ENCODE measurements around the gene ZNF83. TPM values are rescaled to one million over a fixed set of nuclear protein-coding genes. Genes with fewer than 3 reads are reported as not detected.

Gene ZNF83
- total RNA-seq, 1 donor from 2014 or later, result 37.8 TPM

DNA sequence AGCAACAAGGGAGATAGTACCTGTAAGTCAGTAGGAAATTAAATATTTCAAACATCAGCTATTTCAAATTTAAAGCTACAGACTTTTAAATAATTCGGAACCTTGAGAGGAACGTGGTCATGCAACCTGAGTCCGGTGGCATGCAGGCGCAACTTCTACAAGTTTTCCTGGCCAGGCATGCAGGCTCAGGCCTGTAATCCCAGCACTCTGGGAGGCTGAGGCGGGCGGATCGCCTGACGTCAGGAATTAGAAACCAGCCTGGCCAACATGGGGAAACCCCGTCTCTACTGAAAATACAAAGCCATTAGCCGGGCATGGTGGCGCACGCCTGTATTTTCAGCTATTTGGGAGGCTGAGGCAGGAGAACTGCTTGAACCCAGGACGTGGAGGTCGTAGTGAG is 70.2 kb downstream of the ZNF83 start:
- peaks cover 17% of the 10 kb centered on the region for H3K9me3 Mint-ChIP-seq (ENCODE audit: low read depth)
- no peak overlapping the region for H3K27ac Mint-ChIP-seq (ENCODE audit: unreplicated experiment)
- H3K4me1 Mint-ChIP-seq (ENCODE audit: low read depth), result peaks cover 25% of the 10 kb centered on the region
- TF ChIP-seq, protein P1, sequence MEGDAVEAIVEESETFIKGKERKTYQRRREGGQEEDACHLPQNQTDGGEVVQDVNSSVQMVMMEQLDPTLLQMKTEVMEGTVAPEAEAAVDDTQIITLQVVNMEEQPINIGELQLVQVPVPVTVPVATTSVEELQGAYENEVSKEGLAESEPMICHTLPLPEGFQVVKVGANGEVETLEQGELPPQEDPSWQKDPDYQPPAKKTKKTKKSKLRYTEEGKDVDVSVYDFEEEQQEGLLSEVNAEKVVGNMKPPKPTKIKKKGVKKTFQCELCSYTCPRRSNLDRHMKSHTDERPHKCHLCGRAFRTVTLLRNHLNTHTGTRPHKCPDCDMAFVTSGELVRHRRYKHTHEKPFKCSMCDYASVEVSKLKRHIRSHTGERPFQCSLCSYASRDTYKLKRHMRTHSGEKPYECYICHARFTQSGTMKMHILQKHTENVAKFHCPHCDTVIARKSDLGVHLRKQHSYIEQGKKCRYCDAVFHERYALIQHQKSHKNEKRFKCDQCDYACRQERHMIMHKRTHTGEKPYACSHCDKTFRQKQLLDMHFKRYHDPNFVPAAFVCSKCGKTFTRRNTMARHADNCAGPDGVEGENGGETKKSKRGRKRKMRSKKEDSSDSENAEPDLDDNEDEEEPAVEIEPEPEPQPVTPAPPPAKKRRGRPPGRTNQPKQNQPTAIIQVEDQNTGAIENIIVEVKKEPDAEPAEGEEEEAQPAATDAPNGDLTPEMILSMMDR (IDR thresholded peaks at IDR 0.05), result no peak
- H3K36me3 Mint-ChIP-seq (ENCODE audit: low read depth), result peaks cover 22% of the 10 kb centered on the region
- DNase-seq (ENCODE audit: low spot score), result no peak
- H3K4me3 Mint-ChIP-seq (ENCODE audit: unreplicated experiment), result no peak overlapping the region
- H3K27me3 Mint-ChIP-seq (ENCODE audit: low read depth), result no peaks in the 10 kb centered on the region

DNA sequence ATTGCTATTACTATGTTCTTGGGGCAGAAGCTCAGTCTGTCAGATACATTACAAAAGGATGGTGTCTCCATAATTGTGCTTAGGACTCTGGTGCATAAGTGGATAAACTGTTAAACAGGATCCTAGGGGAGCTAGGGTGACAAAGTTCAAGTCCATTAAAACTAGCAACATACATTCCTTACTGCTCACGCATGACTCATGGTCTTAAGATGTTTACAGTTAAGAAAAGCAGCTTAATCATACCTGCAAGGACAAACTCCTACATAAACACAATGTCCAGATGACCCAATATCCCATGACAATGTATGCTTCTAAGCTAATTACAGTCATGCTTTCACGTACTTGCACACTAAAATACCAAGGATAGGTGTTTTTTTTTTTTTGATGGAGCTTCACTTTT is 71.6 kb downstream of the ZNF83 start:
- DNase-seq (ENCODE audit: low spot score), result no peak
- Mint-ChIP-seq H3K27me3 (ENCODE audit: low read depth) (no peaks in the 10 kb centered on the region), H3K9me3 (ENCODE audit: low read depth) (peaks cover 22% of the 10 kb centered on the region), H3K27ac (ENCODE audit: unreplicated experiment) (no peak overlapping the region), H3K36me3 (ENCODE audit: low read depth) (peaks cover 23% of the 10 kb centered on the region), H3K4me3 (ENCODE audit: unreplicated experiment) (no peak overlapping the region), H3K4me1 (ENCODE audit: low read depth) (peaks cover 25% of the 10 kb centered on the region)
- TF ChIP-seq, protein P1 (IDR thresholded peaks at IDR 0.05), result no peak

DNA sequence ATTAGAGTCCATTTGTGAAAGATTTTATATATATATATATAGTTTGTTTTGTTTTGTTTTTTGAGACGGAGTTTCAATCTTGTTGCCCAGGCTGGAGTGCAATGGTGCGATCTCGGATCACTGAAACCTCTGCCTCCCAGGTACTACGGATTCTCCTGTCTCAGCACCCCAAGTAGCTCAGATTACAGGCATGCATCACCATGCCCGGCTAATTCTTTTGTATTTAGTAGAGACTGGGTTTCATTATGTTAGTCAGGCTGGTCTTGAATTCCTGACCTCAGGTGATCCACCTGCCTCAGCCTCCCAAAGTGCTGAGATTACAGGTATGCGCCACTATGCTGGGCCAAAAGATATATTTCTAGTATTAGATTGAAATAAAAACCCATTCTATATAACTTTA is 72.0 kb downstream of the ZNF83 start:
- TF ChIP-seq, protein P1 (IDR thresholded peaks at IDR 0.05), result no peak
- peaks cover 25% of the 10 kb centered on the region for H3K36me3 Mint-ChIP-seq (ENCODE audit: low read depth)
- no peak for DNase-seq (ENCODE audit: low spot score)
- no peak overlapping the region for H3K27ac Mint-ChIP-seq (ENCODE audit: unreplicated experiment)
- peaks cover 25% of the 10 kb centered on the region for H3K9me3 Mint-ChIP-seq (ENCODE audit: low read depth)
- no peaks in the 10 kb centered on the region for H3K27me3 Mint-ChIP-seq (ENCODE audit: low read depth)
- H3K4me3 Mint-ChIP-seq (ENCODE audit: unreplicated experiment), result no peak overlapping the region
- peaks cover 22% of the 10 kb centered on the region for H3K4me1 Mint-ChIP-seq (ENCODE audit: low read depth)

Other genes starting within 250 kb of the ZNF83 start
- 2.1 to 3.2 TPM (median 2.3 TPM) in 3 replicates for gene ZNF528, start 240.5 kb downstream of the ZNF83 start, total RNA-seq
- not detected in 3 replicates for gene ZNF534, start 209.2 kb downstream of the ZNF83 start, total RNA-seq
- gene ZNF578, start 184.8 kb downstream of the ZNF83 start, total RNA-seq, result not detected in 3 replicates
- gene ZNF808, start 110.7 kb downstream of the ZNF83 start, total RNA-seq, result 19.1 to 24.5 TPM (median 20.0 TPM) in 3 replicates
- 10.9 to 15.2 TPM (median 11.3 TPM) in 3 replicates for gene ZNF701, start 68.1 kb downstream of the ZNF83 start, total RNA-seq
- 16.3 to 24.5 TPM (median 18.4 TPM) in 3 replicates for gene ZNF611, start 96.7 kb upstream of the ZNF83 start, total RNA-seq
- gene ZNF600, start 148.4 kb upstream of the ZNF83 start, total RNA-seq, result 7.2 to 8.3 TPM (median 7.8 TPM) in 3 replicates
- 13.9 to 17.4 TPM (median 16.7 TPM) in 3 replicates for gene ZNF28, start 183.3 kb upstream of the ZNF83 start, total RNA-seq
- 11.5 to 20.0 TPM (median 16.7 TPM) in 3 replicates for gene ZNF468, start 219.3 kb upstream of the ZNF83 start, total RNA-seq

Measured in chondrocyte (in vitro differentiated cells).